Myocyte (in vitro differentiated cells): ENCODE results near the gene NDFIP2. TPM values are rescaled to one million over a fixed set of nuclear protein-coding genes. Genes with fewer than 3 reads are reported as not detected.
A peak's percentile ranks its signal among the peaks of the same experiment; 100 is the strongest.

Source experiments
- DNase-seq: peaks from one replicate; pipeline ENCODE4 v3.0.0-alpha.2; 2012; ENCODE audit warnings: low read depth
- total RNA-seq: library from RNA; depleted of rRNA; stranded (reverse); fragments of >200 nt; gene quantifications from 2 replicates; pipeline ENCODE4 v1.2.3, GENCODE V29; 2014

The NDFIP2 gene
- total RNA-seq, 1 donor from 2014 or later: 36.7 TPM

DNA sequence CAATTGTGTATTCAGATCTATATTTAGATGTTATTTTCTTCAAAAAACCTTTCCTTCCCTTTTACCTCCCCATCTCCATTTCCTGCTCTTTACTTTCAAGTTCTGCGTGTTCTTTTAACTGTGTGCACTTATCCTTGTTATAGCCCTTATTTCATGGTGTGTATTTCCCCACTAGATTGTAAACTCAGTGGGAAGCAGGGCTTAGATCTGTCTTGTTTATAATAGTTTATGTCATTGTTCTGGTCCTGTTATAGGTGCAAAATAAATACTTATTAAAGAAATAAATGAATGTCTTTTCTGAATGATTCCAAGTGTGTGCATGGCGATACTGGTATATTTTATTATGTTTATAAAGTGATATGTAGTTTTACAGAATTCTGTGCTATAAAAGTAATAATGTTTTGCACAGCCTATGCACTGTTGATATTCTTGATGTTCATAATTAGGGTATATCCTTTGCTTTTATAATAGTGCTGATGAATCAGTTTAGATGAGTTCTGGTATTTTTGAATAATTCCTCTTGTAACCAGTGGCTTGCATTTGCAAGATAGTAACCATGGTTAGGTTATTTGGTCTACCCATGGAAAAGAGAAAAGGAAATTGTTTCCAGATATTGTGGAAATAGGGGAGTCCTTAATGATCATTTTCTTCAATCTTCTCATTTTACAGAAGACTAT, 12.1 kb downstream of the NDFIP2 start:
- DNase-seq: no peak

DNA sequence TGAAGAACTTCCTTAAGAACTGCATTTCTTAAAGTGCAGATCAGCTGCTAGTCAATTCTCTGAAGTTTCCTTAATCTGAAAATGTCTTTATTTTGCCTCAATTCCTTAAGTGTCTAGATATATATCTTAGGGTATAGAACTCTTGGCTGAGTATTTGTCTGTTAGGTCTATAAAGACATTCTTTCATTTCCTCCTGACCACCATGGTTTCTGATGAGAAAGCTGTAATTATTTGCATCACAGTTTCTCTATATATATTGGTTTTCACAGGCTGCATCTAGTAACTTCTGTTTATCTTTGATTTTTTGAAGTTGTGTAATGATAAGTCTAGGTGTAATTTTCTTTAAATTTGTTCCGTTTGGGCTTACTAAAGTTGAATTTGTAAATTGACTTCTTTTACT, 15.2 kb downstream of the NDFIP2 start:
- DNase-seq: no peak

DNA sequence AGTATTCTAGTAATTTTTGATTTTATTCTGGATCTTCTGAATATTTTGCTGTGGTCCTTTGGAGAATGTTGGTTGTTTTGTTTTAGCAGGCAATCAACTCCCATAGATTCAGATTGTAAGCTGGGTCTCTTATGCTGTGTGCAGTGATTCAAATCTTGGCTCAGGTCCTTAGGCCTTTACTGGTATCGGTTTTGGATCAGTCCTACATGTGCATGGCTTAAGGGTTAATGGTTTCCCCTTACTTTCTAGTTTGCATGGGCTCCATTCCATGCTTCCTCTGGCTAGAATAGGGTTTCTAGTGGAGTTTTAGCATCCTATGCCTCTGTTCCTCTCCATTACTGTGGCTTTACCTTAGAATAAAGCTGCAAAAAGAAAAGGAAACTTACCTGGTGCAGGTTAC, 16.1 kb downstream of the NDFIP2 start:
- no peak for DNase-seq

DNA sequence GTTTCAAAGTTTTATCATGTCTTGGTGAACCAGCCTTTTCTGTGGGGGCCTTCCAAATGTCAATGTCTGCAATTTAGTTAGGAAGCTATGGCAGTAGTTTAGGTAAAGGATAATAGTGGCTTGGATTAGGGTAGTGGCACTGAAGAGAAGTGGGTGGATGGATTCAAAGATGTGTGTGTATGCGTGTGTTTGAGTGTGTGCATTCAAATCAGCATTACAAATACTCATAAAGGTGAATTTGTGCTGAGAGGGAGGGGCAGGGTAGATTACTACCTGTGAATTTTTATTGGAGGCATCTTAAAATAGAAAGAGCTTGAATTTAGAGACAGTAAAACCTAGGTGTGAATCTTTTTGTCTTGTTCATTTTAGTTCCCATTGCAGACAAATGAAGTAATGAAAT, 16.9 kb downstream of the NDFIP2 start:
- no peak for DNase-seq

DNA sequence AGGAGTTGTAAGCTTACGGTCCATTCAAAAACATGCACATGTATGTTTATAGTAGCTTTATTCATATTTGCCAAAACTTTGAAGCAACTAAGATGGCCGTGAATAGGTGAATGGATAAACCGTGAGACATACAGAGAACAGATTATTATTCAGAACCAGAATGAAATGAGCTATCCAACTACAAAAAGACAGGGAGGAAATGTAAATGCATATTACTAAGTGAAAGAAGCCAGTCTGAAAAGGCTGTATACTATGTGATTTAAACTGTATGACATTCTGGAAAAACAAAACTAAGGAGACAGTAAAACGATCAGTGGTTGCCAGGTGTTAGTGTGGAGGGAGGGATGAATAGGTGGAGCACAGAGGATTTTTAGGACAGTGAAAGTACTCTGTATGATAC, 19.9 kb downstream of the NDFIP2 start:
- DNase-seq: no peak

DNA sequence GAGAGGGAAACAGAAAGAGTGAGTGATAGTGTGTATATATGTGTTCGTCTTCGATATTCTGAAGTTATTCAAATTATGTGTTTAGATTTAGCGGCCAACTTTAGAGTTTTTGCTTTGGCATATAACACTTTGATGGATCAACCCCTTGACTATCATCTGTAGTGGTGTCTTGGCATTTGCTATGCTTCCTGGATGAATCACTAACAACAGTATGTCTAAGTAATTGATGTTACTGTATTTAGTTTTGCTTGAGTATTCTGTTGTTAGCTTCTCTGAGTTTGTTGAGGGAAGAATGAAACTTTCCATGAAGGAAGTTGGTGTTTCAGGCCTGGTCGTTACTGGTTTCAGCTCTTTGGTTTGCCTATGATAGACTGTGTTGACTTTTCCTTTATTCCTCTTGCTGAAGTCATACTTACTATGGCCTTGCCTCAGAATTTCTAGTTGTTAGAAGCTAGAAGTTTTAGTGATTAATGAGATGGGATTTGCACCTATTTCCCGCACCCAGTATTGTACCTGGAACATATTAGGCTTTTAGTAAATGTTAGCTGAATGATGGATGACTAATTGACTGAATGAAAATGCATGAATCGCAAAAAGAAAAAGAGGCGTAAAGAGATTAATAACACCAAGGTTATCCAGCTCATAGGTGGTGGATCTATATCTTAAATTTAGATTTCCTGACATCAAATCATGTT, 20.7 kb downstream of the NDFIP2 start:
- DNase-seq: no peak

DNA sequence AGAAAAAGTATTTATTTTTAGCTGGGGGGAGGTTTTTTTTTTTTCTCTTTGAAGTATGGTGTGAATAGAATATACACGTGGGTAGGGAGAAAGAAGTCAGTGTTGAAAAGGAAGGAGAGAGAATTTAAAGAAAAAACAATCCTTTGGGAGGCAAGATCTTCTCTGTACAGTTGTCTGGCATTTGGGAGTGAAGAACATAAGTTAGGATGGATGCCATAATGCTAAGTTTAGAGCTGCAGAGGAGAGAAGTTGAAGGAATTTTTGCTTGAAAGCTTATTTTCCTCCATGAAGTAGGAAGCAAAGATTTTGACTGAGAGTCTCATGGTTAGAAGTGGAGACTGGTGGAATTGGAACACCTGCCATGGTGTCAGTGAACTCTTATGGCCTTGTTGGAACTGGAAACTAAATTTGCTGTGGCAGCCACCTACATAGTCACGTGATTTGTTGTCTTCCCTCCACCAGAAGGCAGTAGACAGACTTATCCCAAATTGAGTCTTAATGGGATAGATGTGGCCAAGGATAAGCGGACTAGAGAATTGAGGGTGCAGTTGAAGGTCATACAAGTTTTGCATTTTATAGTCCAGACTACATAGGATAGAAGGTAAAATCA, 22.0 kb downstream of the NDFIP2 start:
- DNase-seq: peak; percentile 17

DNA sequence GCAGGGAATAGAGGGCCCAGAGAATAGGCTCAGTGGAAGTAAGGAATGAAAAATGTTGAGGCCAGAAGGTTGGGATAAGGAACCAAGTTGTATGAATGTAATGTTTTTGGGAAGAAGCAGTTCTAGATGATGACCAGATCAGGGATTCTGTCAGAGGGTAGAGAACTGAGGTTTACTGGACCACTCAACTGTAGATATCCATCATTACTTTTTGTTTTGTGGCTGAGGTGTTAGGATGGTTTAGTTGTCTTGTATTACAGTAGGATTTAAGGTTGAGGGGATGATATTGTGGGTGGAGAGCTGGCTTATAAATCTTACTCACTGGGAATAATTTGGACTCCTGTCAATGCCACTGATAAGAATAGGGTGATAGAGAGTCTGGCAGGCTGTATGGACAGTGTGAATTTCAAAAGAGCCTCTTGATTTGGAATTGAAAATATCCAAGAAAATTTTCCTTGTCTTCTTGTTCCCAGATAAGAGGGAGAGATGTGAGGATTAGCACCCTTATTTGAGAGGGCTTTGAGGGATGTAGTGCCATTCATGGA, 22.6 kb downstream of the NDFIP2 start:
- DNase-seq: no peak

DNA sequence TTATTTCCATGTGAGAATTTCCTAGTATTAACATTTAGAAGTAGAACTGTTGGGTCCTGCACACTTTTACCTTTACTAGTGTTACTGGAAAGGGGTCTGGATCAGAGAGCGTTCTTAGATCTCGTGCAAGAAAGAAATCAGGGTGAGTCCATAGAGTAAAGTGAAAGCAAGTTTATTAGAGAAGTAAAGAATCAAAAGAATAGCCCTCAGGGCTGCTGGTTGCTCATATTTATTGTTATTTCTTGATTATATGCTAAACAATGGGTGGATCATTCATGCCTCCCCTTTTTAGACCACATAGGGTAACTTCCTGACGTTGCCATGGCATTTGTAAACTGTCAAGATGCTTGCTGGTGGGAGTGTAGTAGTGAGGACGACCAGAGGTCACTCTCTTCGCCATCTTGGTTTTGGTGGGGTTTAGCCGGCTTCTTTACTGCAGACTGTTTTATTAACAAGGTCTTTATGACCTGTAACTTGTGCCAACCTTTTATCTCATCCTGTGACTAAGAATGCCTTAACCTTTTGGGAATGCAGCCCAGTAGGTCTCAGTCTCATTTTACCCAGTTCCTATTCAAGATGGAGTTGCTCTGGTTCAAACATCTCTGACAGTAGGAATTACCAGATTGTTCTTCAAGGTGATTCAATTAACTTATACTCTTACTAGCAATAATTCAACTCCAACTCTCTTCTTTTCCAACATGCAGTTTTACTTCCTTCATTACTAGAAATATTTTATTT, 27.4 kb downstream of the NDFIP2 start:
- no peak for DNase-seq

DNA sequence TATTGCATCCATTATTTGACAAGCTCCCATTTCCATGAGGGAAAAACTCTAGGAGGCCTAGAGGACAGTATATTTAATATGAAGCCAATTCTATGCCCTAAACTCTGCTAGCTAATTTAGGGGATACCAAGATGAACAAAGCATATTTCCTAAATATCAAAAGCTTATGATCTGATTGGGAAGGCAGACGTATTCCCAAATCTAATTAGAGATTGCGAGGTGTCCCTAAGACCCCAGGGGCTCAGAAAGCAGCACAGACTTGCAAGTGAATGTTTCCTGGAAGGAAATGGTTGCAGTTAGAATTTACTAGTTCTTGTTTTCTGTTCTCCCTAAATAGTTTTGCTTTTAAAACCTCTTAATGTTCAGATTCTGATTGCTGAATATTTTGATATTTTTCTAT, 30.7 kb downstream of the NDFIP2 start:
- DNase-seq: no peak

DNA sequence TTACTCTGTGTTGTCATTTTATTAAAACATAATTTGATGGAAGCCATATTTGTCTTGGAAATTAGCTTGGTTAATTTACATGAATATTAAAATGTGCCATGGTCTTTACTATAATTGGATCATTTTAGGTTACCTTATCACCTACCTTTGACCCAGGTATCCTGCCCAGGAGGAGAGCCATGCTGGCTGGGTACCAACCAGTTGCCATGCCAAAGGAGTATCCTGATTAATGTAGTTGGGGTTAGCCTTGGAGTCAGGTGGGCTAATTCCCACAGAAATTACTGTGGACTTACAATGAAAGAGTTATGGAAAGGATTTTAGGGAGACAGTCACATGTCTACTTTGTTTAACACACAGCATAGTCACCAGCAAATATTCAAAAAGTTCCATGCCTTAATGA, 32.0 kb downstream of the NDFIP2 start:
- no peak for DNase-seq

DNA sequence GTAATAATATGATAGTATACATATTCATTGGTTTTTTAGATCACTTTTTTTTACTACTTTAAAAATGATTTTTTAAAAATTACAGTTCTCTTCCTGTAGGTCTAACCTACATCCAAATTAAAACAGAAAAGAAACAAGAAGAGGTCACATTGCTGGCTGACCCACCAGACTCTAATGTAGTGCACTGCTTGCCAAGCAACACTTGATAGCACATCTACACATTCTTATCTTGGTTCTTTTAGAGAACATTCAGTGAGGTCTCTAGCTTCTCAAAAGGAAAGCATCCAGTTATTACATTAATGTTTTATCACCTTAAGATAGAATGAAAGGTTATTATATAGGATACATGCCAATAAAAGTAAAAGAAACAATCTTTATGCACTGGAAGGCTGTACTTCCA, 35.6 kb downstream of the NDFIP2 start:
- no peak for DNase-seq

DNA sequence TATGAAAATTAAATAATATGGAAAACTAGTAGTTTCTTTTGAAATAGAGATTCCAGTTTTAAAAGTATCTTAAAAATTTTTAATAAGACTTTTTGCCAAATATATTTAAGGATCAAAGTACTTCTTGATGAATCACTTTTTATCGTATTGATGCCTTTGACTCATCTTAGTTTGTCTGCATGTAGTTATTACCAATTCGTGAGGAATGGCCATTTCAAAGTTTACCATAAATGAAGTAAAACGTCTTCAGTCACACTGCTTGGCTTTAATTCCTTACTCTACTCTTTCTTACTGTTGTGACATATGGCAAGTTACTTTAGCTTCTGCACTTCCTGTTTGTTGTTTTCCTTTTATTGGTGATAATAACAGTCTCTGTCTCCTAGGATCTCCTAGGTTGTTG, 38.3 kb downstream of the NDFIP2 start:
- DNase-seq: no peak

DNA sequence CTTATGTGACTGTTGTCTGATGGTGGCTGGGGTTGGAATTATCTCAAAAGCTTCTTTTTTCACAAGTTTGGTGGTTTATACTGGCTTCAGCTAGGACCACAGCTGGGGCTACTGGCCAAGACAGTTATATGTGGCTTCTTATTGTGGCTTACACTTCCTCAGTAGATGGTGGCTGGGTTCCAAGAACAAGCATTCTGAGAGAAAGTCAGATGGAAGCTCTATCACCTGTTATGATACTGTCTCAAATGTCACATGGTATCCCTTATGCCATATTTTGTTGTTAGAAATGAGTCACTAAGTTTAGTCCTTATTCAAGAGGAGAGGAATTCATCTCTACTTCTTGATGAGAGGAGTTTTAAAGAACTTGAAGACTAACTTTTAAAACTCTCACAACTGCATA, 41.6 kb downstream of the NDFIP2 start:
- peak; percentile 97 for DNase-seq

DNA sequence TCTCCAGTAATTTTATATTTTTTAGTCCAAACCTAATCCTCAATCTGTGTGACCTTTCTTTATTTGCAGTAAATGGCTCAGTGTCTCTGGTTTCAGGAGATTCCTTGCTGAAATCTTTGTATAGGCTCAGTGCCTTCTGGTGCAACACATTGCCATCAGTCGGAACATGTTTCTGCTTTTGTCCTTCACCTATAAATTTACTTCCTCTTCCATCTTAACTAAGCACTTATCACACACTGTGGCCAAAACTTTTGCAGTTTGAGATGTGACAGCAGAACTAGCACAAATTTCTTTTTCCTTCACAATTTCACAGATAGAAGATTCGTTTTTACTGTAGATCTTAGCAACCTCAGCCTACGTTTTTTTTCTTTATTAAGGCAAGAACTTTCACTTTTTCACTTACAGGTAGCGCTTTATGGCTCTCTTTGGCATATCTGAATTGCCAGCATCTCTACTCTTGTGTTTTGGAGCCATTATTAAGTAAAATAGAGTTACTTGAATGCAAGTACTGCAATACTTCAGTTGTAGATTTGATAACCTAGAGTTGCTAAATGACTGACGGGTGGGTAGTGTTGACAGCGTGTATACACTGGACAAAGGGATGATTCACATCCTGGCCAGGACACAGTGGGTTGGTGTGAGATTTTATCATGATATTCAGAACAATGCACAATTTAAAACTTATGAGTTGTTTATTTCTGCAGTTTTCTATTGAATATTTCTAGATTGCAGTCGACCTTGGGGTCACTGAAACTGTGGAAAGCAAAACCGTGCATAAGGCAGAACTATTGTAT, 44.3 kb downstream of the NDFIP2 start:
- DNase-seq: no peak

DNA sequence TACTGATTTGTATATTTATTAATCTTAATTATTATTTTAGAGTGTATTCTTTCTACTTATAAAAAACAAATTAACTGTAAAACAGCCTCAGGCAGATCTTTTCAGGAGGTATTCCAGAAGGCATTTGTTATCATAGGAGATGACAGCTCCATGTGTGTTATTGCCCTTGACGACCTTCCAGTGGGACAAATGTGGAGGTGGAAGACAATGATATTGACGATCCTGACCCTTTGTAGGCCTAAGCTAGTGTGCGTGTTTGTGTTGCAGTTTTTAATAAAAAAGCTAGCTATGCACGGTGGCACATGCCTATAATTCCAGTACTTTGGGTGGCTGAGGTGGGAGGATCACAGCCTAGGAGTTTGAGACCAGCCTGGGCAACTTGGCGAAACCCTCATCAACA, 46.7 kb downstream of the NDFIP2 start:
- no peak for DNase-seq

DNA sequence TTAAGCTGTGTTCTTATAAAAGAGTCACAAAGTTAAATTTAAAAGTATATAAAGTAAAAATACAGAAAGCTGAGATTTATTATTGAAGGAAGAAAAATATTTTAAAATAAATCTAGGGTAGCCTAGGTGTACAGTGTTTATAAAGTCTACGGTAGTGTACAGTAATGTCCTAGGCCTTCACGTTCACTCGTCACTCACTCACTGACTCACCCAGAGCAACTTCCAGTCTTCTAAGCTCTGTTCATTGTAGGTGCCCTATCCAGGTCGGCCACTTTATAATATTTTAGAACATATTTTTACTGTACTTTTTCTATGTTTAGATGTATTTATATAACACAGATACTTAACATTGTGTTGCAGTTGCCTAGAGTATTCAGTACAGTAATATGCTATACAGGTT, 47.4 kb downstream of the NDFIP2 start:
- DNase-seq: no peak

DNA sequence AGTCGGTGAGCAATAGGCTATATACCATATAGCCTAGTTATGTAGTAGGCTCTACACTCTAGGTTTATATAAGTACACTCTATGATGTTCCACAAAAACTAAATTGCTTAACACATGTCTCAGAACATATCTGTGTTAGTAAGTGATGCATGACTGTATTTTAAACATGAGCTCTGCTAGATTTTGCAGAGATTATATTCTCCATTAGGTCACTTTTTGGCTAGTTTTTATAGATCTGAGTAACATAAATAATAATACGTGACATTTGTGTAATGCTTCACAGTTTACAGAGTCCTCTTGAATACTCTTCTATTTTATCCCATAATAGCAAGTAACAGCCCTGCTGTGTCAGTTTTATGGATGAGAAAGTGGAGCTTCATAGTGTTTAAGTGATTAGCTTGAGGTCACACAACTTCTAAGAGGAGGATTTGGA, 47.8 kb downstream of the NDFIP2 start:
- no peak for DNase-seq

DNA sequence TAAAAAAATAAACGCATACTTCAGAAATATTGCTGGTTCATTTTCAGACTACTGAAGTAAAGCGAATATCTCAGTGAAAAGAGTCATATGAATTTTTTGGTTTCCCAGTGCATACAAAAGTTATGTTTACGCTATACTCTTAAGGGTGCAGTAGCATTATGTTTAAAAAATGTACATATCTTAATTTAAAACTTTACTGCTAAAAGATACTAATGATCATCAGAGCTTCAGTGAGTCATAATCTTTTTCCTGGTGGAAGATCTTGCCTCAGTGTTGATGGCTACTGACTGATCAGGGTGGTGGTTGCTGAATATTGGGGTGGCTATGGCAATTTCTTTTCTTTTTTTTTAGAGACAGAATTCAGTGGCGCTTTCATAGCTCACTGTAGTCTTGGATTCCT, 48.9 kb downstream of the NDFIP2 start:
- DNase-seq: no peak

DNA sequence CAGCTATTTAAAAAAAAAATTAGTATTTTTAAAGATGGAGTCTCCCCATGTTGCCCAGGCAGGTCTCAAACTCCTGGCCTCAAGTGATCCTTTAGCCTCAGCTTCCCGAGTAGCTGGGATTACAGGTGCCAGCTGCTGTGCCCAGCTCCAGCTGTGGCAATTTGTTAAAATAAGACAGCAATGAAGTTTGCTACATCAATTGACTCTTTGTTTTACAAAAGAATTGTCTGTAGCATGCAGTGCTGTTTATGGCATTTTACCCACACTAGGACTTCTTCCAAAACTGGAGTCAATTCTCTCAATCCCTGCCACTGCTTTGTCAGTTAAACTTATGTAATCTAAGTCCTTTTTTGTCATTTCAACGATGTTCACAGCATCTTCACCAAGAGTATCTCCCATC, 49.3 kb downstream of the NDFIP2 start:
- peak; percentile 24 for DNase-seq
